ENCODE measurements around the gene GOLGA8B. TPM values are rescaled to one million over a fixed set of nuclear protein-coding genes. Genes with fewer than 3 reads are reported as not detected.
"Not testable (repeated sequence)": the region's sequence is repeated elsewhere in the genome, so short reads cannot be mapped to it uniquely, and the experiment has no call there.

GOLGA8B gene
- 100 to 1,000 TPM in 1 of 2 donors, 10 to 100 TPM in 1; 93.4 to 127 TPM for total RNA-seq
- 100 to 1,000 TPM in 1 of 2 donors, 1 to 10 TPM in 1; 5.8 to 123 TPM for polyA plus RNA-seq
- long read RNA-seq, donor 1, partial matches to known transcripts = 14 of 30 reads
- long read RNA-seq, donor 1, other reads (novel, unspliced or antisense) = 16 of 30 reads
- long read RNA-seq, donor 2, partial matches to known transcripts = 32 of 45 reads
- long read RNA-seq, donor 2, other reads (novel, unspliced or antisense) = 13 of 45 reads

- Histone ChIP-seq H3K27ac (ENCODE audit: low read depth in 1 of 2, low read length in 2 of 2) (no peak within 1 kb of the TSS), H3K36me3 (ENCODE audit: control insufficient read depth in 1 of 2, insufficient read depth in 2 of 2, low read length in 1 of 2) (no peaks in the 10 kb centered on the region), H3K27me3 (ENCODE audit: control insufficient read depth in 1 of 2, insufficient read depth in 2 of 2, low read length in 1 of 2) (no peaks in the 10 kb centered on the region), H3K4me3 (ENCODE audit: low read length in 2 of 2) (peak within 1 kb of the TSS; percentile 55 to 77), H3K9me3 (ENCODE audit: control insufficient read depth, low read length) (no peaks in the 10 kb centered on the region), H3K4me1 (ENCODE audit: control insufficient read depth in 1 of 2, insufficient read depth in 2 of 2, low read length in 2 of 2) (no peaks in the 10 kb centered on the region)
- 1 to 2% methylated on average over 83 to 101 of the region's 101 CpGs for WGBS, 2 donors
- DNase-seq = peak; percentile 67 to 87
- ATAC-seq (ENCODE audit: low FRiP score) = peak; percentile 76
- intact Hi-C loops (cut with DNase I) = loop anchor here in 1 of 2 donors (10.0 kb wide), 3 partner anchors 239 to 1389 kb away; partner anchors contain the start of genes EMC4, FMN1, NOP10 and NUTM1
These were observed at the start of gene GOLGA8B for GRCh38 chr15:34583399-34584329. Gene GOLGA8B (minus strand): TSS chr15:34583651. CDS start chr15:34535912, 47,739 bp downstream.

- H3K9me3 ChIP-seq (ENCODE audit: control insufficient read depth, low read length); ATAC-seq (ENCODE audit: low FRiP score); H3K36me3 ChIP-seq (ENCODE audit: control insufficient read depth in 1 of 2, insufficient read depth in 2 of 2, low read length in 1 of 2); DNase-seq; H3K27ac ChIP-seq (ENCODE audit: low read depth in 1 of 2, low read length in 2 of 2); intact Hi-C loops (cut with DNase I); H3K27me3 ChIP-seq (ENCODE audit: control insufficient read depth in 1 of 2, insufficient read depth in 2 of 2, low read length in 1 of 2); H3K4me1 ChIP-seq (ENCODE audit: control insufficient read depth in 1 of 2, insufficient read depth in 2 of 2, low read length in 2 of 2); H3K4me3 ChIP-seq (ENCODE audit: low read length in 2 of 2): not testable (repeated sequence)
- WGBS, 2 donors = 88 to 92% methylated on average over 3 of the region's 3 CpGs
These were observed 49.7 kb upstream of the GOLGA8B start for GRCh38 chr15:34633165-34633564.

DNA sequence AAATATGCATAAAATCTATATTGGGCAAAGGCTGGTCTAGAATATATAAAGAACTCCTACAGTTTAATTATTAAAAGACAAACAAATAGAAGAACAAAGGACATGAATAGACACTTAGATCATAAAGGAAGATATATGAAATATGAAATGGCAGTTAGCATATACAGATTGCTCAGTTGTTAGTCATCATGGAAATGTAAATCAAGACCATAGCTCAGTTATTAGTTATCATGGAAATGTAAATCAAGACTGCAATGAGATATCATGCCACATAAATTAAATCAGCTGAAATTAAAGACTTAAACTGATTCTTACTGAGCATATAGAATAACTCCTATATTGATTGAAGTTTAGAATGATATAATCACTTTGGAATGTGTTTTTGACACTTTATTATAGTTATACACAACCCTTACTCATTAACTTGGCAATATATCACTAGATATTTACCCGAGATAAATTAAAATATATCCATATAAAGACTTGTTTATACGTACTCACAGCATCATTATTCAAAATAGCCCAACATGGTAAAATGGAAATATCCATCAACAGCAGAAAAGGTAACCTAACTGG, 45.2 kb upstream of the GOLGA8B start:
- H3K9me3 ChIP-seq (ENCODE audit: control insufficient read depth, low read length) = no peaks in the 10 kb centered on the region
- no peaks in the 10 kb centered on the region for H3K27me3 ChIP-seq (ENCODE audit: control insufficient read depth in 1 of 2, insufficient read depth in 2 of 2, low read length in 1 of 2)
- ATAC-seq (ENCODE audit: low FRiP score) (no peak), DNase-seq (no peak)
- H3K27ac ChIP-seq (ENCODE audit: low read depth in 1 of 2, low read length in 2 of 2) = no peak overlapping the region
- intact Hi-C loops (cut with DNase I) = no loop called here
- H3K4me1 ChIP-seq (ENCODE audit: control insufficient read depth in 1 of 2, insufficient read depth in 2 of 2, low read length in 2 of 2) = no peaks in the 10 kb centered on the region
- no peaks in the 10 kb centered on the region for H3K36me3 ChIP-seq (ENCODE audit: control insufficient read depth in 1 of 2, insufficient read depth in 2 of 2, low read length in 1 of 2)
- H3K4me3 ChIP-seq (ENCODE audit: low read length in 2 of 2) = no peak overlapping the region
- WGBS, 2 donors = 54 to 64% methylated on average over 2 of the region's 2 CpGs

- no peaks in the 10 kb centered on the region for H3K36me3 ChIP-seq (ENCODE audit: control insufficient read depth in 1 of 2, insufficient read depth in 2 of 2, low read length in 1 of 2)
- H3K27me3 ChIP-seq (ENCODE audit: control insufficient read depth in 1 of 2, insufficient read depth in 2 of 2, low read length in 1 of 2) = no peaks in the 10 kb centered on the region
- DNase-seq = no peak
- H3K27ac ChIP-seq (ENCODE audit: low read depth in 1 of 2, low read length in 2 of 2) = no peak overlapping the region
- ATAC-seq (ENCODE audit: low FRiP score) = no peak
- WGBS, 2 donors = 55 to 56% methylated on average over 5 of the region's 5 CpGs
- no peaks in the 10 kb centered on the region for H3K4me1 ChIP-seq (ENCODE audit: control insufficient read depth in 1 of 2, insufficient read depth in 2 of 2, low read length in 2 of 2)
- no peaks in the 10 kb centered on the region for H3K9me3 ChIP-seq (ENCODE audit: control insufficient read depth, low read length)
- H3K4me3 ChIP-seq (ENCODE audit: low read length in 2 of 2) = no peak overlapping the region
- intact Hi-C loops (cut with DNase I) = no loop called here
These were observed 41.6 kb upstream of the GOLGA8B start for GRCh38 chr15:34625007-34625406.

DNA sequence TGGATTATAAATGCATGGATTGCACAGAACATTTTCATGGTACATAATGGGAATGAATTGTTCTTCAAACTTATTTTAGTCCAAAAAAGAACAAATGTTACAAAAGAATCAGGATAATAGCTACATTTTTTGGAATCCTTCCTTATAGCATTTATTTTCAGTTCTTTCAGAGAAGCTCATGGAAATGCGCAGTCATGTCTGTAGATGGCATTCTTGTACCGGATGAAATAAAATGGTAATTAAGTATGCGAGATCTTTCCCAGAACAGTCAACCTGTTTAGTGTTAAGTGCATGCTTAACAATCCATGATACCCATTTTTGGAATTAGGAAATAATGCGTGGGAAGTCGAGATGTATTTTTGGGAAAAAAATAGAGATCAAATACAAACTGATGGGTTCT, 38.2 kb upstream of the GOLGA8B start:
- H3K4me3 ChIP-seq (ENCODE audit: low read length in 2 of 2) = no peak overlapping the region
- no peak for ATAC-seq (ENCODE audit: low FRiP score)
- 38 to 53% methylated on average over 5 of the region's 5 CpGs for WGBS, 2 donors
- DNase-seq = no peak
- no peaks in the 10 kb centered on the region for H3K27me3 ChIP-seq (ENCODE audit: control insufficient read depth in 1 of 2, insufficient read depth in 2 of 2, low read length in 1 of 2)
- no peak overlapping the region for H3K27ac ChIP-seq (ENCODE audit: low read depth in 1 of 2, low read length in 2 of 2)
- intact Hi-C loops (cut with DNase I) = loop anchor here (5.0 kb wide), 1 partner anchor 301 kb away; no protein-coding TSS in a partner anchor
- H3K36me3 ChIP-seq (ENCODE audit: control insufficient read depth in 1 of 2, insufficient read depth in 2 of 2, low read length in 1 of 2) = no peaks in the 10 kb centered on the region
- no peaks in the 10 kb centered on the region for H3K4me1 ChIP-seq (ENCODE audit: control insufficient read depth in 1 of 2, insufficient read depth in 2 of 2, low read length in 2 of 2)
- H3K9me3 ChIP-seq (ENCODE audit: control insufficient read depth, low read length) = no peaks in the 10 kb centered on the region

DNA sequence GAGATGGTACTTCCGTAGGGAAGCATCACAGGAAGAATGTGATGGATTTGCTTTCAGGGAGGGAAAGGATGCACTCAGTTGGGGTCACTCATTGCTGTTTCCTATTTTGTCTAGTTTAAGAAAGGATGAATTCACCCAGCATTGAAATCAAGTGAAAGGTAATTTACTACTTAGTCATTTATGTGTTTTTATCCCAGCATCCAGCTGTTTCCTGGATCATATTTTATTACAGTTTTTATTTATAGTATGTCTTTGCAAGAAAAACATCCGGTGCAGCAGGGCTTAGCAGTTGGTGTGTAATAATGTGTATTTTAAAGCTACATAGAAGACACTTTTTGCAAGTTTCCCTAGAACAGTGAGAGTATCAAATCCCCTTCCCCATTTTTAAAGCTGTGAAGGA, 37.4 kb upstream of the GOLGA8B start:
- Histone ChIP-seq H3K4me1 (ENCODE audit: control insufficient read depth in 1 of 2, insufficient read depth in 2 of 2, low read length in 2 of 2) (no peaks in the 10 kb centered on the region), H3K27me3 (ENCODE audit: control insufficient read depth in 1 of 2, insufficient read depth in 2 of 2, low read length in 1 of 2) (no peaks in the 10 kb centered on the region), H3K36me3 (ENCODE audit: control insufficient read depth in 1 of 2, insufficient read depth in 2 of 2, low read length in 1 of 2) (no peaks in the 10 kb centered on the region), H3K4me3 (ENCODE audit: low read length in 2 of 2) (no peak overlapping the region), H3K27ac (ENCODE audit: low read depth in 1 of 2, low read length in 2 of 2) (no peak overlapping the region), H3K9me3 (ENCODE audit: control insufficient read depth, low read length) (no peaks in the 10 kb centered on the region)
- DNase-seq = no peak
- whole genome bisulfite sequencing, 2 donors = 10 to 25% methylated on average over 2 of the region's 2 CpGs
- ATAC-seq (ENCODE audit: low FRiP score) = no peak
- intact Hi-C loops (cut with DNase I) = loop anchor here (5.0 kb wide), 1 partner anchor 301 kb away; no protein-coding TSS in a partner anchor

- 0 to 23% methylated on average over 1 of the region's 1 CpG for WGBS, 2 donors
- Histone ChIP-seq H3K27me3 (ENCODE audit: control insufficient read depth in 1 of 2, insufficient read depth in 2 of 2, low read length in 1 of 2) (no peaks in the 10 kb centered on the region), H3K4me3 (ENCODE audit: low read length in 2 of 2) (no peak overlapping the region), H3K36me3 (ENCODE audit: control insufficient read depth in 1 of 2, insufficient read depth in 2 of 2, low read length in 1 of 2) (no peaks in the 10 kb centered on the region), H3K27ac (ENCODE audit: low read depth in 1 of 2, low read length in 2 of 2) (no peak overlapping the region), H3K9me3 (ENCODE audit: control insufficient read depth, low read length) (no peaks in the 10 kb centered on the region), H3K4me1 (ENCODE audit: control insufficient read depth in 1 of 2, insufficient read depth in 2 of 2, low read length in 2 of 2) (no peaks in the 10 kb centered on the region)
- DNase-seq = no peak
- intact Hi-C loops (cut with DNase I) = loop anchor here (5.0 kb wide), 1 partner anchor 302 kb away; no protein-coding TSS in a partner anchor
- ATAC-seq (ENCODE audit: low FRiP score) = no peak
These were observed 36.7 kb upstream of the GOLGA8B start for GRCh38 chr15:34620142-34620541.

DNA sequence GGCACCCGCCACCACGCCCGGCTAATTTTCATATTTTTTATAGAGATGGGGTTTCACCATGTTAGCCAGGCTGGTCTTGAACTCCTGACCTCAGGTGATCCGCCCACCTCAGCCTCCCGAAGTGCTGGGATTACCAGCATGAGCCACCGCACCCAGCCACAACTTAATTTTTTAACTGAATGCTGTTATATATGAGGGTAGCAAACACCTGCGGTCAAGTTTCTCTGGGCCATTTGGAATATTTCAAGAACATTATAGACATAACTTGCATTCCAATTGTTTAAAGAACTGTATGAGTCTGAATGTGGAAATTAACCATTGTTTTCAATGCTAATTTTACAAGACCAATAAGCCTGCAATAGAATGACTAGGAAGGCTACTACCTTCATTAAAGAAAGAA, 35.7 kb upstream of the GOLGA8B start:
- WGBS, 2 donors = 90 to 95% methylated on average over 7 of the region's 7 CpGs
- no peak for ATAC-seq (ENCODE audit: low FRiP score)

More for the DNA sequence above, 35.7 kb upstream of the GOLGA8B start:
- no peak for DNase-seq
- Histone ChIP-seq H3K27ac (ENCODE audit: low read depth in 1 of 2, low read length in 2 of 2) (no peak overlapping the region), H3K4me3 (ENCODE audit: low read length in 2 of 2) (no peak overlapping the region), H3K9me3 (ENCODE audit: control insufficient read depth, low read length) (no peaks in the 10 kb centered on the region), H3K27me3 (ENCODE audit: control insufficient read depth in 1 of 2, insufficient read depth in 2 of 2, low read length in 1 of 2) (no peaks in the 10 kb centered on the region), H3K36me3 (ENCODE audit: control insufficient read depth in 1 of 2, insufficient read depth in 2 of 2, low read length in 1 of 2) (no peaks in the 10 kb centered on the region), H3K4me1 (ENCODE audit: control insufficient read depth in 1 of 2, insufficient read depth in 2 of 2, low read length in 2 of 2) (no peaks in the 10 kb centered on the region)
- intact Hi-C loops (cut with DNase I) = no loop called here

All from aorta (tissue), 5 donors.